Kidney epithelial cell (primary cell): ENCODE data around the gene ACE. TPM values are rescaled to one million over a fixed set of nuclear protein-coding genes. Genes with fewer than 3 reads are reported as not detected.

ENCODE experiments used
- DNase-seq: peaks from one replicate; pipeline ENCODE4 v3.0.0-alpha.2; 2010; ENCODE audit warnings: low read depth
- H3K27me3 ChIP-seq: 2 replicates; pipeline ENCODE4 v1.6.0; 2011; ENCODE audit warnings: low read length; ENCODE audit not compliant: control insufficient read depth, insufficient read depth
- H3K36me3 ChIP-seq: 2 replicates; pipeline ENCODE4 v1.5.1; 2011; ENCODE audit warnings: low read length; ENCODE audit not compliant: control insufficient read depth, insufficient read depth
- H3K4me3 ChIP-seq: 2 replicates; pipeline ENCODE4 v1.5.1; 2011; ENCODE audit warnings: low read depth, mild to moderate bottlenecking, control low read depth, low read length
- CTCF ChIP-seq: IDR thresholded peaks from 2 replicates; pipeline ENCODE4 v1.5.1; 2011; ENCODE audit warnings: mild to moderate bottlenecking, moderate library complexity, low read length, control low read depth, inconsistent platforms; ENCODE audit not compliant: insufficient read depth, poor library complexity, severe bottlenecking
- total RNA-seq: library from RNA; depleted of rRNA; stranded (reverse); fragments of >200 nt; gene quantifications from 2 replicates; pipeline ENCODE4 v1.2.3, GENCODE V29; 2015

Gene ACE
- total RNA-seq, 1 donor from 2014 or later: 1.5 TPM

DNA sequence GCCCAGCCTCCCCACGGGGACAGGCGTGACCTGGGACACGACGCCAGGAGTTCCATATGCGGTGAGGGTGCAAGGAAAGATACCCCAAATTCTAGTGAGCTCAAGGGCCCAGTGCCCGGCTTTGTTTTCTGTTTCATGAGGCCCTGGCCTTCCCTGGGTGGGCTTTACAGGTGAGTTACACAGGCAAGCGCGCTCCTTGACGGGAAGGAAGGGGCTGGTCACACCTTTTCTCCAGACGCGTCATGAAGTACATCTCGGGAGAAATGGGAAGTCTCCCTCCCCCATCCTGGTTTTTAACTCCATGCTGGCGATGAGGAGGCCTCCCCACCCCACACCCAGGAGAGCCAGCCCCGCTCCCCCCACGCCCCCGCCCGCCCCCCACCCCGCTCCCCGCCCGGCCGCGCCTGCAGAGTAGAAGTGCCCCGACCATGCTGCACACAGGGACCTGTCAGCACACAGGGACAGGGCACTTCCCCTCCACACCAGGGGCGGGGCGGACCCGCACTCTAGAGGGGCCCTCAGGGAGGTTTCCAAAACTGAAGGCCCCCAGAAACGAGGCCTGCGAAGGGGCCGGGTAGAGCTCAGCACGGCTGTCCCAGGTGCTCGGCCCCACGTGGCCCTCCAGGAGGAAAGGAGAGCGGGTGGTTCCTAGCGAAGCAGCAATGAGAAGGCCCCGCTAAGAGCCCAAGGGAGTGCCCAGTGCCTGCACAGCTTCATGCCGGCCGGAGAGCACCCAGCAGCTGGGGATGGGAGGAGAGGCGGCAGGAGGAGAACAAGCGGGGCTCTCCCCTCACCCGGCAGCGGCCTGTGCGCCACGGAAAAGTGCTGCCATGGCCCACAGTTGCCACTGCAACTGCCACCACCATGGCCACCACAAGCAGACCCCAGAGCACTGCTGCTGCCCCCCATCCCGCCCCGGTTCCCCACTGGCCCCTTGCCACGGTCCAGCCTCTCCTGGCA lies 38.5 kb upstream of the ACE start:
- no peak for DNase-seq
- Histone ChIP-seq H3K36me3 (no peaks in the 10 kb centered on the region), H3K4me3 (no peak overlapping the region), H3K27me3 (peaks cover 6% of the 10 kb centered on the region)
- TF ChIP-seq CTCF: no peak

- Histone ChIP-seq H3K4me3 (no peak overlapping the region), H3K27me3 (peaks cover 6% of the 10 kb centered on the region), H3K36me3 (no peaks in the 10 kb centered on the region)
- no peak for DNase-seq
- no peak for TF ChIP-seq CTCF
Measured at GRCh38 chr17:63439687-63440086, 37.2 kb upstream of the ACE start.

DNA sequence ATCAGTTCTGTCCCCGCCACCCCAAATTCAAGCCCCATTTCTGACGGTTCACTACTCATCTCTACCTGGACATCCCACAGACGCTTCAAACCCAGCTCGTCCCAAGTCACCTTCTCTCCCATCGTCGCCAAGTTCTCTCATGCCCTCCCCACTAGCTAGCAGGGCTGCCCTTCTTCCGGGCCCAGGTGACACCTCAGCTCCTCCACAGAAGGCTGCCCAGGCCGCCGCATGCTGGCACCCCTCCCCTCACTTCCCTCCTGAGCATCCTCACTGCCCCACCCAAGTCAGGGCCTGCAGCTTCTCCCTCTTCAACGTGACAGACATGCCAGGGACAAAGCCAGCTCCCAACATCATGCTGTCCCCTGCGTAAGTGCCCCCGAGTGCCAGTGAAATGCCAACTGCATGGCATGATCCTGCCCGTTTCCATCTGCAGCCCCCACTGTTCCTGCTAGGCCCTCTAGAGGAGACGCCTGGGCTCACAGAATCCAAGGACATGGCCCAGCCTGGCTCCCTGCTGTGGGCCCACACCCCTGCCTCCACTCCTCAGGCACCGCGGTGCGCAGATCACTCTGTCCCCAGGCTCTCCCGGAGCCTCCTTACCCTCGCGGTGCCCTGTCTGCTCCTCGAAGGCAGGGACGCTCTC lies 36.6 kb upstream of the ACE start:
- no peaks in the 10 kb centered on the region for H3K36me3 ChIP-seq
- no peak for DNase-seq
- H3K4me3 ChIP-seq: no peak overlapping the region
- peaks cover 6% of the 10 kb centered on the region for H3K27me3 ChIP-seq
- TF ChIP-seq CTCF: no peak

- no peak overlapping the region for H3K4me3 ChIP-seq
- no peak for DNase-seq
- H3K36me3 ChIP-seq: no peaks in the 10 kb centered on the region
- no peak for TF ChIP-seq CTCF
- H3K27me3 ChIP-seq: peaks cover 6% of the 10 kb centered on the region
Measured at GRCh38 chr17:63440770-63441335, 36.0 kb upstream of the ACE start.

- DNase-seq: no peak
- no peak overlapping the region for H3K4me3 ChIP-seq
- H3K36me3 ChIP-seq: no peaks in the 10 kb centered on the region
- no peak for TF ChIP-seq CTCF
- peaks cover 6% of the 10 kb centered on the region for H3K27me3 ChIP-seq
Measured at GRCh38 chr17:63441654-63442053, 35.2 kb upstream of the ACE start.
